NCI-H2227 (cell line): ENCODE measurements around the gene SH3PXD2B.
"Not testable (repeated sequence)": the region's sequence is repeated elsewhere in the genome, so short reads cannot be mapped to it uniquely, and the experiment has no call there.

ENCODE experiments used
- DNase-seq: peaks from one replicate; lab custom pipeline; 2025; ENCODE audit not compliant: unreplicated experiment; lab: John Stamatoyannopoulos, UW

The SH3PXD2B gene

GRCh38 chr5:172420235-172420939 is 33.9 kb downstream of the SH3PXD2B start:
- DNase-seq, result no peak

- DNase-seq, result no peak
These were observed 35.2 kb downstream of the SH3PXD2B start for GRCh38 chr5:172418862-172419814.

DNA sequence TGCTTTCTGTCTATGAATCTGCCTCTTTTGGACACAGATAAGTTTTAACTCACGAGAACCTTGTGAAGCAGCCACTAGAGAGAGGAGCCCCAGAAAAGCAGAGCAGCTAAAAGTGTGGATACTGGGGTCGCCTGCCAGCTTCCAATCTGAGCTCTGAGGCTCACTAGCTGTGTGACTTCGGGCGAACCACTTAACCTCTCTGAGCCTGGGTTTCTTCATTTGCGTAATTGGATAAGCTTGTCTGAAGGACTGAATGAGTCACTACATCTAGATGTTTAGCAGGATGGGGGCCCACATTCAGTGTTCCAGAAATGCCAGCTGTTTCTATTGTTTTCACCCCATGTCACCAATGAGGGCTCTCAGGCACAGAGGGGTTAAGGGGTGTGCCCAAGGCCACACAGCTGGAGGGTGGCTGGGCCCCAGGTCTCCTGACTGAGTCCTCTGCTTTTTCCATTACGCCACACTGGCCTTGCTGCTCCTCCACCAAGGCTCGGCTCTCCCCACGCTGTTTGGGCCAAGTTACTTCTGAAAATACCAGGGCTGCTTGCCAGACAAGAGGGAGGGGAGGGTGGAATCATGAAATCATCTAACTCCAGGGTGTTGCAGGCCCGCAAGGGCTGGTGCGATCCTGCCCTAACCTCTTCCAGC is 36.2 kb downstream of the SH3PXD2B start:
- DNase-seq, result no peak

DNA sequence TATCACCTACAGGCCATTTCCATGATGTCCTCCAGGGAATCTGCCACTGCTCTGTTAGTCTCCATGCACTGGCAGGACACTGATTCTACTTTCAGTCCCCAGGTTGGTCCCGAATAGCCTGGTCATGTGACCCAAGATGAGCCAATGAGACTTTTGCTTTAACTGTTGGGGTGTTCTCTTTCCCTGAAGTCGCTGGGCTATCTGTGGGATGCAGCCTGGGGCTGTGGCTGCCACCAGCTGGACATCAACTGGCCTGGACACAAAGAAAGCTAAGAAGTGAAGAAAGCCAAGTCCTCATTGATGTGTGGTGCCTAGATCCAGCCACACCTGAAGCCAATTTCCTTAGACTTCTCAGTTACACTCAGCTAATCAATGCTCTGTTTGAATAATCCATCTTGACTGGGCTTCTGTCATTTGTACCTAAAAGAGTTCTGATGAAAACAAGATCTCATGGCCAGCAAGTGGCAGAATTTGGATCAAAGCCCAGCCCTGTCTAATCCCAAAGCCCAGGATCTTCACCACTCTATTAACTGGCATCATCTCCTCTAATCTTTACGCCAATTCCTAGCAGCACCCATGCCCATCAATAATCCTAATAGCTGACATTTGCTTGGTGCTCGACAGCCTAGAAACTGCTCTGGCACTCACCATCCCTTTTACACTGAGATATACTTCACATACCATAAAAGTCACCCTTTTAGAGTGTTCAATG is 37.0 kb downstream of the SH3PXD2B start:
- no peak for DNase-seq

DNA sequence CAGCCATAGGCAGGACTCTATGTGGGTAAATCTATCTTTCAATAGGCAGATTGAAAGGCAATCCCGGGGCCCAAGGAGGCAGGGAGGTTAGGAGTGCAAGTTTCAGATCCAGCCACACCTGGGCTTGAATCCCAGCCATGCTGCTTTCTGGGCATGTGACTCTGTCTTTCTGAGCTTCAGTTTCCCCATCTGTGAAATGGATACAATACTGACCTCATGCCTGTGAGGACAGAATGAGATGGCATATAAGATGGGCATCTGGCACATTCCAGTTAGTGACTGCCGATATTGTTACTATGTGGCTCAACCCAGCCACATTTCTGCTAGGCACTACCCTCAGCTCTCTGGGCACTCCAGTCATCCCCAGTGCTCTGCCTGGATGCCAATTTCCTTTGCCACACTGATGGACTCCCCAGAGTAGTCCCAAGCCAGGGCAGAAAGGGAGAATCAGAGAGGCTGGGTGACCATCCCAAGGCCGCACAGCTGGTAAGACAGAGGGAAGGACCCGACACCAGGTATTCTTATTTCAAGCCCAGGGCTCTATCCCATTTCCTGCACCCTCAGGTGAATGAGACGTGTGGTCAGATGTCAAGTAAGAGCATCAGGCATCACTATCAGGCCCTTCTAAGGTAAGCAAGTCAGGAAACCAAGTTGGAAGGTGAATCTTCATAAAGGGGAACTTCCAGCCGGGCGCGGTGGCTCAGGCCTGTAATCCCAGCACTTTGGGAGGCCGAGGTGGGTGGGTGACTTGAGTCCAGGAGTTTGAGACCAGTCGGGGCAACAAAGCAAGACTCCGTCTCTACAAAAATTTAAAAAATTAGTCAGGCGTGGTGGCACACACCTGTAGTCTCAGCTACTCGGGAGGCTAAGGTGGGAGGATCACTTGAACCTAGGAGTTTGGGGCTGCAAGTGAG is 38.7 kb downstream of the SH3PXD2B start:
- no peak for DNase-seq

- DNase-seq, result no peak
These were observed 39.6 kb downstream of the SH3PXD2B start for GRCh38 chr5:172414531-172415361.

DNA sequence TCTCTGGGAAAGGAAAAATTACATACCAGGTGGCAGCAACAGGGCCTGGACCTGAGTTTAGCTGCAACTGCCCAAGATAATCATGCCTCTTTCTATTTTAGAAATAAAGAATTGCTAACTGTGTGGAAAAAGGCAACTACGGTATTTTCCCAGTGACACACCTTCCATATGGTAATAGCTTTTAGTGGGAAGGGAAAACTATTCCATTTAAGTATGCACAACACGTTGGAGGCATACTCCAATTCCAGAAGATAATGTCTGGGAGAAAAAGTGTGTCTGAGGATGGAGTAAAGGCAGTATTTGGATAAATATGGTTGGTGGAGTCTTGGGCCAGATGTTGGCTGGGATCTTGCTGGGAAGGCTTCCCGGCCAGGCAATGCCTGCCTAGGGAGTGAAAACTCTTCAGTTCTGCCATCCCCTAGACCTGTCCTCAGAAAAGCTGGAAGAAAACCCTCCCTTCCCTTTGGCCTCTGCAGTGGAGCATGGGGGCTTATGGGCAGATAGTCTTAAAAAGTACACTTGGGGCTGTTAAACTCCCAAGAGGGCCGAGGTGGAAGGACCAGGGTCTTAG is 40.6 kb downstream of the SH3PXD2B start:
- DNase-seq, result no peak

GRCh38 chr5:172412724-172413286 is 41.5 kb downstream of the SH3PXD2B start:
- no peak for DNase-seq

DNA sequence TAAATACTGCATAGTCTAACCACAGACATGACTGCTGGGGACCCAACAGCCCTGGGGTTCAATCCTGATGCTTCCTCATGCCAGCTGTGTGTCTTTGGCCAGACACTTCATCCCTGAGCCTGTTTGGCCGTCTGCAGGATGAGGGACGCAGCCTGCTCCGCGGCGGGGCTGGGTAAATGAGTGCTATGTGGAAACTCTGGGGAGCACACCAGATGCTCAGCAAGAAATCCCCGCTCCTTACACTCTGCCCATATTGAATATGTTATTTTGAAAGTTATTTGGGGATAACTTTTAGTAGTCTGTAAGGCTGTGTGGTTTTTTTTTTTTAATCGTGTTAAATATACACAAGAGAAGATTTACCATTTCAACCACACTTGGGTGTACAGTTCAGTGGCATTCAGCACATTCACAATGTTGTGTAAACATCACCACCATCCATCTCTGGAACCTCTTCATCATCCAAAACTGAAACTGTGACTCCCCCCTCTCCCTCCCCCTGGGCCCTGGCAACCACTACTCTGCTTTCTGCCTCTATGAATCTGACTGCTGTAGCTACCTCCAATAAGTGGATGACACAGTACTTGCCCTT is 42.7 kb downstream of the SH3PXD2B start:
- no peak for DNase-seq

- DNase-seq, result no peak
These were observed 43.5 kb downstream of the SH3PXD2B start for GRCh38 chr5:172410662-172411483.

DNA sequence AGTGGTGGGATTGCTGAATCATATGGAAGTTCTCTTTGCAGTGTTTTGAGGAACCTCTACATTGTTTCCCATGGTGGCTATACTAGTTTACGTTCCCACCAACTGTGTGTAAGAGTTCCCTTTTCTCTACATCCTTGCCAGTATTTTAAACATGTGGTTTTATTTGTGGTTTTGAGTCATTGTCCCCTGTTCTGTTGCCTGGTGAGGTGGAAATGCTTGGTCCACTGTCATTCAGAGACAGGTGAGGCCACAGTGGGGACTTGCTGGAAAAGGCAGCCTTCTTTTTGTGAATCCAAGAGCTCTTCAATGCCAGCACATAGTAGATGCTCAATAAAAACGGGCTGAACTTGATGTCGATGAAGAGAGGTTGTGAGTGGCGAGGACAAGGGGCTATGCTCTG is 44.2 kb downstream of the SH3PXD2B start:
- no peak for DNase-seq

GRCh38 chr5:172409477-172409876 is 44.8 kb downstream of the SH3PXD2B start:
- DNase-seq, result not testable (repeated sequence)

DNA sequence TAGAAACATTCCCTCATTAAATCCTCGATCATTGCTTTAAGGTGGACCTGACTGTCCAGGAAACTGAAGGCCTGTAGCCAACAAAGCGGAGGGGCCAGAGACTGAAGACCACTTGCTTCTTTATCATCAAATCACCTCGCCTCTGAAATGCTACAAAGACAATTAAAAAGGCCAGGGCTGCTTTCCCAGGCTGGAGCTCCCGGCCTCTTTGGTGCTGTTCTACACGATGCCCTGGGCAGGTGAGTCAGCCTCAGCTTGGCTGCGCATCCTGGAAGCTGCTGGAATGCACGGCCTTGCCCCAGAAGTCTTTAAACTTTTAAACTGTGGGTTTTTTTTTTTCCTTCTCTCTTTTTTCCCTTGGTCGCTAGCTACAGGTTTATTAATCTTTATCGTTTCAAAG is 46.5 kb downstream of the SH3PXD2B start:
- no peak for DNase-seq

DNA sequence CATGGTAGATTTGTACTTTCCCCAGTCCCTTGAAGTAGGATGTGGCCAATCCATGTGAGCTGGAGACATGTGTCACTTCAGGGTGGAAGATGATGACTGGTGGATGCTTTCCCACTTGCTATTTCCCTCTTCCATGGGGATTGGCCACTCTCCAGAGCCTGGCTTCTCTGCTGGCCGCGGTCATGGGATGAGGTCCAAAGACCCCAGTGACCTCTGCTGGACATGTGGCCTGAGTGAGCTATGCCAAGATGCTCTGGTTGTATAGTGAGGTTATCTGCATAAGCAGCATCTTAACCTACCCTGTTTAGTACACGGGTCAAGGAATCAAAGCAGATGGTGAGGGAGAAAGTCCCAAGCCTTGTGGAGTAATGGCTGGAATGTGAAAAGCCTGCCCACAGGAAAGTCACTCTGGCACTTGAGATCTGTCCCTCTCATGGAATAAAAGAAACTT is 47.1 kb downstream of the SH3PXD2B start:
- DNase-seq, result no peak

DNA sequence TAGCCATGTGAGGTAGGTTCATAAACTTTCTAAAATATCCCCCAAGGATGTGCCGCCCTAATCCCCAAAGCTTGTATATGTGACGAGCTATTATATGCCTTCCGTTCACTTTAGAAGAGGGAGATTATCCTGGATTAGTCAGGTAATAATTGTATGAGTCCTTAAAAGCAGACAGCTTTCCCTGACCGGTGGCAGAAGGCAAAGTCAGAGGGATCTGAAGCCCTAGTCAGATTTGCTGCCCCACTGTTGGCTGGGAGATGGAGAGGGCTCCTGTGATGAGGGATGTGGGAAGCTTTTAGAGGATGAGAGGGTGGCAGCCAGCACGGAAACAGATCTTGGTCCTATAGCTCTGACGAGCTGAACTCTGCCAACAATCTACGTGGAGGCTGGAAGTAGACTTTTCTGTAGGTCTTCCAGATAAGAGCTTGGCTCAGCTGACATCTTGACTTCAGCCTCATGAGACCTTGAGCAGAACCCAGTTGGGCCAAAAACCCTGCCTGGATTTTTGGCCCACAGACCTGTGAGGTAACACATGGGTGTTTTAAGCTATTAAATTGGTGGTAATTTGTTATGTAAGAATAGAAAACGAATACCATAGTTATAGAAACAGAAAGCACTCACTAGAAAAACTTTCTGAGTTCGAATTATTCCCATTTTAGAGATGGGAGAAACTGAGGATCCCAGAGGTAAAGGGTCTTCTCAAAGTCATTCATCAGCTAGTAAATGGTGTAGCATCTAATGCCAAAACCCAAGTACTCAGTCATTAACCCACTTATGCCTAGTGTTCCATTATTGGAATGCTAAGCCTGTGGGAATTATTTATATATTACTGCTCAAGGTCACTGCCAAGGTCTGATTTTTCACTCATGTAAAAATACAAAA is 48.9 kb downstream of the SH3PXD2B start:
- DNase-seq, result no peak

DNA sequence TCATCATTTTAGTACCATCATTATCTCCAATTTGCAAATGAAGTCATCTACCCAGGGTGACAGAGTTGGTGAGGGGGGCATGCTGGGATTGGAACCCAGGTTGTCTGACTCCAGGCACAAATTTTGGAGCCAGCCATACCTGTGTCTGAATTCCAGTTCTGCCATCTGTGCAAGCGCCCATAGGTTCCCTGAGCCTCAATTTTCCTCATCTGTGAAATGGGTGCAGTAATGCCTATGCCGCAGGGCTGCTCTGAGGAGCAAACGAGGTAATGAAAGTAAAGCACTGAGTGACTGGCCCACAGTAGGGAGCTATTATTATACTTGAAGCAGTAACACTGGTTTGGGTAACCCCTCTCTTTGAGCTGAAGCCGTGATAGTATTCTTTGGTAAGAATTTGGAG is 49.6 kb downstream of the SH3PXD2B start:
- no peak for DNase-seq
